SK-N-SH treated with all-trans-retinoic acid at 6 μM for 48 hours (cell line): ENCODE results near the gene KCNMB3.

Experiments
- ATAC-seq: fragments of 200-7000 bp; cut with Tn5 transposase; 3 replicates; pipeline ENCODE4 v1.9.1; 2020; ENCODE audit warnings: mild to moderate bottlenecking, moderate library complexity
- ARNTL ChIP-seq: fragments of 450-650 bp; formaldehyde crosslinking; IDR thresholded peaks from 2 replicates; pipeline ENCODE4 v1.5.0; 2020; ENCODE audit warnings: low read depth, mild to moderate bottlenecking, moderate library complexity, borderline replicate concordance
- BACH2 ChIP-seq: fragments of 250-450 bp; sonication (Bioruptor Pico); IDR thresholded peaks from 2 replicates; pipeline ENCODE4 v1.9.0; 2021; ENCODE audit warnings: mild to moderate bottlenecking, borderline replicate concordance
- CREB5 ChIP-seq: fragments of 250-450 bp; sonication (Bioruptor Pico); IDR thresholded peaks from 2 replicates; pipeline ENCODE4 v1.5.1; 2020; ENCODE audit warnings: low read depth, mild to moderate bottlenecking, moderate library complexity
- CSDC2 ChIP-seq: fragments of 250-450 bp; sonication (Bioruptor Pico); IDR thresholded peaks from 2 replicates; pipeline ENCODE4 v1.5.0; 2020; ENCODE audit warnings: mild to moderate bottlenecking, moderate library complexity
- ESRRG ChIP-seq: fragments of 250-450 bp; sonication (Bioruptor Pico); IDR thresholded peaks from 2 replicates; pipeline ENCODE4 v1.6.1; 2021; ENCODE audit warnings: mild to moderate bottlenecking
- GLIS3 ChIP-seq: fragments of 250-450 bp; sonication (Bioruptor Pico); IDR thresholded peaks from 2 replicates; pipeline ENCODE4 v1.5.0; 2020; ENCODE audit warnings: mild to moderate bottlenecking, moderate library complexity
- OSR1 ChIP-seq: fragments of 250-450 bp; sonication (Bioruptor Pico); IDR thresholded peaks from 2 replicates; pipeline ENCODE4 v1.8.0; 2022; ENCODE audit warnings: moderate library complexity, mild to moderate bottlenecking, inconsistent platforms
- PATZ1 ChIP-seq: fragments of 250-450 bp; sonication (Bioruptor Pico); IDR thresholded peaks from 2 replicates; pipeline ENCODE4 v1.8.0; 2020; ENCODE audit warnings: mild to moderate bottlenecking, moderate library complexity, borderline replicate concordance
- PPARA ChIP-seq: fragments of 250-450 bp; sonication (Bioruptor Pico); IDR thresholded peaks from 2 replicates; pipeline ENCODE4 v1.5.0; 2020; ENCODE audit warnings: mild to moderate bottlenecking, borderline replicate concordance
- RARB ChIP-seq: fragments of 250-450 bp; sonication (Bioruptor Pico); IDR thresholded peaks from 2 replicates; pipeline ENCODE4 v1.8.0; 2021; ENCODE audit warnings: mild to moderate bottlenecking, moderate library complexity
- SNAI2 ChIP-seq: fragments of 250-450 bp; sonication (Bioruptor Pico); IDR thresholded peaks from 2 replicates; pipeline ENCODE4 v1.5.0; 2020; ENCODE audit warnings: mild to moderate bottlenecking, moderate library complexity
- TCF4 ChIP-seq: fragments of 250-450 bp; sonication (Bioruptor Pico); IDR thresholded peaks from 2 replicates; pipeline ENCODE4 v1.8.0; 2021; ENCODE audit warnings: mild to moderate bottlenecking, moderate library complexity, borderline replicate concordance
- TOX ChIP-seq: fragments of 250-450 bp; sonication (Bioruptor Pico); IDR thresholded peaks from 2 replicates; pipeline ENCODE4 v1.8.0; 2021; ENCODE audit warnings: mild to moderate bottlenecking, moderate library complexity, borderline replicate concordance
- ZC3H10 ChIP-seq: fragments of 250-450 bp; sonication (Bioruptor Pico); IDR thresholded peaks from 2 replicates; pipeline ENCODE4 v1.5.1; 2021; ENCODE audit warnings: mild to moderate bottlenecking, moderate library complexity
- ZFP3 ChIP-seq: fragments of 250-450 bp; sonication (Bioruptor Pico); IDR thresholded peaks from 2 replicates; pipeline ENCODE4 v1.5.0; 2020; ENCODE audit warnings: mild to moderate bottlenecking, moderate library complexity
- ZFP30 ChIP-seq: fragments of 450-650 bp; formaldehyde crosslinking; IDR thresholded peaks from 2 replicates; pipeline ENCODE4 v1.5.0; 2022; ENCODE audit warnings: mild to moderate bottlenecking, moderate library complexity
- ZNF565 ChIP-seq: fragments of 450-650 bp; formaldehyde crosslinking; conservative IDR thresholded peaks from 2 replicates; pipeline ENCODE4 v1.5.0; 2020; ENCODE audit warnings: low read depth, mild to moderate bottlenecking, moderate library complexity
- ZNF70 ChIP-seq: fragments of 450-650 bp; formaldehyde crosslinking; IDR thresholded peaks from 2 replicates; pipeline ENCODE4 v1.5.0; 2020; ENCODE audit warnings: mild to moderate bottlenecking, moderate library complexity
- ZNF8 ChIP-seq: fragments of 450-650 bp; formaldehyde crosslinking; IDR thresholded peaks from 2 replicates; pipeline ENCODE4 v1.5.0; 2020; ENCODE audit warnings: mild to moderate bottlenecking, moderate library complexity
- TF ChIP-seq, protein P1 (sequence below): fragments of 250-450 bp; sonication (Bioruptor Pico); IDR thresholded peaks from 2 replicates; pipeline ENCODE4 v1.5.1; 2021; ENCODE audit warnings: mild to moderate bottlenecking, moderate library complexity
- TF ChIP-seq, protein P2 (sequence below): fragments of 250-450 bp; sonication (Bioruptor Pico); IDR thresholded peaks from 2 replicates; pipeline ENCODE4 v1.8.0; 2021; ENCODE audit warnings: low read depth, mild to moderate bottlenecking, moderate library complexity, borderline replicate concordance

Gene KCNMB3

DNA sequence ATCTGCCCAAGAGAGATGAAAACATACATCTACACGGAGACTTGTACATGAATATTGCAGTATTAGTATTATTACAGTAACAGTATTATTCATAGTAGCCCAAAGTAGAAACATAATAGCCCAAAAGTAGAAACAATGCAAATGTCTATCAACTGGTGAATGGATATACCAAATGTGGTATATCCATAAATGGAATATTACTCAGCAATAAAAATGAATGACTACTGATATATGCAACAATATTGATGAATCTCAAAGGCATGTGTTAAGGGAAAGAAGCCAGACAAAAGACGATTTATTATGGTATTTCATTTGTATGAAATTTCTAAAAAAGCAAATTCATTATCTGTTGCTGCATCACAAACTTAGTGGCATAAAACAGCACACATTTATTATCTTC, 48.4 kb upstream of the KCNMB3 start:
- no peak for ATAC-seq
- TF ChIP-seq ZNF8 (CRISPR knock-in tag) (peak; percentile 99), ZFP30 (no peak)

GRCh38 chr3:179297971-179298725, 47.2 kb upstream of the KCNMB3 start:
- no peak for ATAC-seq
- no peak for TF ChIP-seq ZNF8 (CRISPR knock-in tag)

- TF ChIP-seq, protein P1, sequence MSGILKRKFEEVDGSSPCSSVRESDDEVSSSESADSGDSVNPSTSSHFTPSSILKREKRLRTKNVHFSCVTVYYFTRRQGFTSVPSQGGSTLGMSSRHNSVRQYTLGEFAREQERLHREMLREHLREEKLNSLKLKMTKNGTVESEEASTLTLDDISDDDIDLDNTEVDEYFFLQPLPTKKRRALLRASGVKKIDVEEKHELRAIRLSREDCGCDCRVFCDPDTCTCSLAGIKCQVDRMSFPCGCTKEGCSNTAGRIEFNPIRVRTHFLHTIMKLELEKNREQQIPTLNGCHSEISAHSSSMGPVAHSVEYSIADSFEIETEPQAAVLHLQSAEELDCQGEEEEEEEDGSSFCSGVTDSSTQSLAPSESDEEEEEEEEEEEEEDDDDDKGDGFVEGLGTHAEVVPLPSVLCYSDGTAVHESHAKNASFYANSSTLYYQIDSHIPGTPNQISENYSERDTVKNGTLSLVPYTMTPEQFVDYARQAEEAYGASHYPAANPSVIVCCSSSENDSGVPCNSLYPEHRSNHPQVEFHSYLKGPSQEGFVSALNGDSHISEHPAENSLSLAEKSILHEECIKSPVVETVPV (CRISPR knock-in tag), result no peak
- TF ChIP-seq ZFP30 (no peak), TOX (CRISPR knock-in tag) (no peak), TCF4 (no peak), BACH2 (CRISPR knock-in tag) (no peak), PPARA (CRISPR knock-in tag) (no peak), CREB5 (CRISPR knock-in tag) (no peak), ZC3H10 (CRISPR knock-in tag) (no peak), ARNTL (CRISPR knock-in tag) (no peak), SNAI2 (CRISPR knock-in tag) (no peak), ZNF8 (CRISPR knock-in tag) (no peak), ZFP3 (CRISPR knock-in tag) (no peak)
- no peak for ATAC-seq
These were observed 41.5 kb upstream of the KCNMB3 start for GRCh38 chr3:179292450-179292849.

DNA sequence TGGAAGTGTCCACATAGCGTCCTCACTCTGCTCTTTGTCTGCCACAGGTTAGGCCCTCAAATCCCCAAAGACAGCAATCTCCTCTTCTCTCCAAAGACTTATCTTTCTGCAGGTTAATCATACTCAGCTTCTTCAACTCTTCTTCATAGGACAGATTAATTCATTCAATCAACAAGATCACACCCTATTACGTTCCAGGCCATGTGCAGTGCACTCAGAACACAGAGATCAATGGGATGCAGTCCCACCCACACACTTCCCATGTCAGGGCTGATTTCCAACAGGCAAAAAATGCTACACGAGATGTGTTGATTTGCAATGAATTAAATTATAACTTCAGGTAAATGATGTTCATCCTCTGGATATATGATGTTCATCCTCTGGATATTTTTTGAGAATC, 38.4 kb upstream of the KCNMB3 start:
- no peak for ATAC-seq
- TF ChIP-seq ESRRG (no peak), PPARA (CRISPR knock-in tag) (no peak), RARB (no peak), GLIS3 (CRISPR knock-in tag) (no peak), ZFP3 (CRISPR knock-in tag) (no peak), ZFP30 (no peak), OSR1 (CRISPR knock-in tag) (no peak), CREB5 (CRISPR knock-in tag) (no peak)
- TF ChIP-seq, protein P2, sequence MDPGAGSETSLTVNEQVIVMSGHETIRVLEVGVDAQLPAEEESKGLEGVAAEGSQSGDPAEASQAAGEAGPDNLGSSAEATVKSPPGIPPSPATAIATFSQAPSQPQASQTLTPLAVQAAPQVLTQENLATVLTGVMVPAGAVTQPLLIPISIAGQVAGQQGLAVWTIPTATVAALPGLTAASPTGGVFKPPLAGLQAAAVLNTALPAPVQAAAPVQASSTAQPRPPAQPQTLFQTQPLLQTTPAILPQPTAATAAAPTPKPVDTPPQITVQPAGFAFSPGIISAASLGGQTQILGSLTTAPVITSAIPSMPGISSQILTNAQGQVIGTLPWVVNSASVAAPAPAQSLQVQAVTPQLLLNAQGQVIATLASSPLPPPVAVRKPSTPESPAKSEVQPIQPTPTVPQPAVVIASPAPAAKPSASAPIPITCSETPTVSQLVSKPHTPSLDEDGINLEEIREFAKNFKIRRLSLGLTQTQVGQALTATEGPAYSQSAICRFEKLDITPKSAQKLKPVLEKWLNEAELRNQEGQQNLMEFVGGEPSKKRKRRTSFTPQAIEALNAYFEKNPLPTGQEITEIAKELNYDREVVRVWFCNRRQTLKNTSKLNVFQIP (CRISPR knock-in tag), result no peak
- TF ChIP-seq, all 23 proteins: peak for 0

DNA sequence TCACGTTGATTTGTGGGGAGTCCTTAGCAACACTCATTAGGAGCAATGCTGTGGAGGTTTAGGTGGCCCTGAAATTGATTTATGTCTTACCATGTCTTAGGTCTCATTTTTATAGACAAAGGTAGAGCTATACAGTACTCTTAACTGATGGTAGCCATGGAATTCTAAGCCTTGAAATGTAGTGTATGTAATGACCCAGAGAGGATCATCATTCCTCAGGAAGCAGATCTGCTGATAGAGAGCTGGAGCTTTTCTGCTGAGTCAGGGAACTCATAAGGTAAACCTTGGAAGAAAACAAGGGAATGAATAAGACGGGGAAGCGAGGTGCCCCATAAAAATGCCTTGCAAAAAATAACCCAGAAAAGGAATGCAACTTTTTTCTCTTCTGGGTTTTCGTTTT, 37.9 kb upstream of the KCNMB3 start:
- ATAC-seq, result no peak
- TF ChIP-seq TCF4 (no peak), ZNF565 (CRISPR knock-in tag) (no peak), OSR1 (CRISPR knock-in tag) (no peak), ARNTL (CRISPR knock-in tag) (no peak), CREB5 (CRISPR knock-in tag) (no peak), ZNF70 (CRISPR knock-in tag) (no peak), CSDC2 (no peak), ESRRG (no peak), PATZ1 (CRISPR knock-in tag) (no peak)
- TF ChIP-seq, protein P1 (CRISPR knock-in tag), result no peak
